ENCODE data around the gene GDAP1L1. TPM values are rescaled to one million over a fixed set of nuclear protein-coding genes. Genes with fewer than 3 reads are reported as not detected.

The GDAP1L1 gene
- total and polyA plus RNA-seq, 2 donors (not counting 3 experiments of a cell fraction or from before 2014, with no cell fraction given) = not detected

GRCh38 chr20:44204156-44204831, 42.8 kb upstream of the GDAP1L1 start:
- H2AFZ ChIP-seq (ENCODE audit: low read depth, low read length) = no peak overlapping the region
- peaks cover 28% of the 10 kb centered on the region for H3K4me1 ChIP-seq (ENCODE audit: control insufficient read depth, extremely low read depth, insufficient read depth, low read length)
- peaks cover 1% of the 10 kb centered on the region for H4K20me1 ChIP-seq (replicated peaks; ENCODE audit: control insufficient read depth, extremely low read depth, insufficient read depth, low read length)
- H3K27ac ChIP-seq (ENCODE audit: insufficient read depth, low read depth, low read length) = peak overlapping the region; percentile 95
- H3K9me1 ChIP-seq (replicated peaks; ENCODE audit: control insufficient read depth, extremely low read depth, insufficient read depth, low read length) = no peaks in the 10 kb centered on the region
- H3K36me3 ChIP-seq (ENCODE audit: control insufficient read depth in 2 of 2, extremely low read depth in 1 of 2, insufficient read depth in 2 of 2, low read length in 2 of 2) = peaks cover 3 to 24% of the 10 kb centered on the region in 2 experiments
- ChIA-PET POLR2A (interaction anchor here (0.6 kb wide), 1 partner anchor 145 kb away, joined by 5 read pairs; no protein-coding TSS in a partner anchor), CTCF (interaction anchor here (1.1 to 1.2 kb wide), 2 partner anchors 14 to 88 kb away, joined by 3 to 4 read pairs; no protein-coding TSS in a partner anchor)
- H3K9me3 ChIP-seq (replicated peaks; ENCODE audit: control insufficient read depth, insufficient read depth, low read length) = no peaks in the 10 kb centered on the region
- H3K27me3 ChIP-seq (ENCODE audit: control insufficient read depth in 2 of 2, insufficient read depth in 2 of 2, low read length in 2 of 2) = no peaks in the 10 kb centered on the region
- H3K79me2 ChIP-seq (ENCODE audit: control insufficient read depth, insufficient read depth, low read length) = peaks cover 66% of the 10 kb centered on the region
- H3K4me3 ChIP-seq (replicated peaks in 1 of 3; ENCODE audit: insufficient read depth in 1 of 3, low read depth in 1 of 3, low read length in 3 of 3) = no peak overlapping the region
- no TSS peak for BruUV-seq (replicated peaks)
- dilution Hi-C loops (cut with MboI; ENCODE audit: extremely low pct_ligation_motif_present, low sequenced_read_pairs) = no loop called here
- peak overlapping the region; percentile 43 for H3K4me2 ChIP-seq (ENCODE audit: insufficient read depth, low read length)
- DNase-seq (ENCODE audit: low read depth, low spot score) (peak; percentile 84), FAIRE-seq (peak; percentile 60)
- intact Hi-C loops (cut with micrococcal nuclease) = no loop called here
- TF ChIP-seq MYC (IDR thresholded peaks at IDR 0.05; ENCODE audit: low read depth, low read length) = no peak
- TF ChIP-seq POLR2A (IDR thresholded peaks at IDR 0.05; ENCODE audit: low read depth, low read length) = no peak
- peak; percentile 98 for TF ChIP-seq JUN (IDR thresholded peaks at IDR 0.05; ENCODE audit: borderline replicate concordance, insufficient read depth, insufficient read length, low read depth)
- no peak for TF ChIP-seq POLR2AphosphoS5 (IDR thresholded peaks at IDR 0.05; ENCODE audit: insufficient read depth, low read depth, low read length)
- TF ChIP-seq MAX (IDR thresholded peaks at IDR 0.05; ENCODE audit: insufficient read depth, insufficient read length) = no peak
- TF ChIP-seq FOS (IDR thresholded peaks at IDR 0.05; ENCODE audit: borderline replicate concordance, insufficient read depth, low read length) = peak; percentile 95
- peak overlapping the region; percentile 29 for H3K9ac ChIP-seq (replicated peaks; ENCODE audit: extremely low read depth, insufficient read depth, low read length)

- FAIRE-seq = no peak
- no peaks in the 10 kb centered on the region for H3K27me3 ChIP-seq (ENCODE audit: control insufficient read depth in 2 of 2, insufficient read depth in 2 of 2, low read length in 2 of 2)
- intact Hi-C loops (cut with micrococcal nuclease) = no loop called here
- POLR2A ChIA-PET = interaction anchor here (0.6 kb wide), 1 partner anchor 145 kb away, joined by 5 read pairs; no protein-coding TSS in a partner anchor
- no peak overlapping the region for H2AFZ ChIP-seq (ENCODE audit: low read depth, low read length)
- peaks cover 71% of the 10 kb centered on the region for H3K79me2 ChIP-seq (ENCODE audit: control insufficient read depth, insufficient read depth, low read length)
- no peaks in the 10 kb centered on the region for H3K9me1 ChIP-seq (replicated peaks; ENCODE audit: control insufficient read depth, extremely low read depth, insufficient read depth, low read length)
- no peak for DNase-seq (ENCODE audit: low read depth, low spot score)
- peak overlapping the region; percentile 32 for H3K4me2 ChIP-seq (ENCODE audit: insufficient read depth, low read length)
- peak overlapping the region; percentile 29 for H3K9ac ChIP-seq (replicated peaks; ENCODE audit: extremely low read depth, insufficient read depth, low read length)
- CTCF ChIA-PET = interaction anchor here (1.1 to 1.2 kb wide), 2 partner anchors 15 to 88 kb away, joined by 3 to 4 read pairs; no protein-coding TSS in a partner anchor
- BruUV-seq (replicated peaks) = no TSS peak
- peaks cover 2 to 24% of the 10 kb centered on the region in 2 experiments for H3K36me3 ChIP-seq (ENCODE audit: control insufficient read depth in 2 of 2, extremely low read depth in 1 of 2, insufficient read depth in 2 of 2, low read length in 2 of 2)
- peaks cover 32% of the 10 kb centered on the region for H3K4me1 ChIP-seq (ENCODE audit: control insufficient read depth, extremely low read depth, insufficient read depth, low read length)
- dilution Hi-C loops (cut with MboI; ENCODE audit: extremely low pct_ligation_motif_present, low sequenced_read_pairs) = no loop called here
- H4K20me1 ChIP-seq (replicated peaks; ENCODE audit: control insufficient read depth, extremely low read depth, insufficient read depth, low read length) = peaks cover 4% of the 10 kb centered on the region
- TF ChIP-seq FOS (IDR thresholded peaks at IDR 0.05; ENCODE audit: borderline replicate concordance, insufficient read depth, low read length) (no peak), CTCF (IDR thresholded peaks at IDR 0.05; ENCODE audit: extremely low read depth in 1 of 2, insufficient read depth in 1 of 2, low read depth in 1 of 2, low read length in 2 of 2) (no peak), EZH2 (IDR thresholded peaks at IDR 0.05; ENCODE audit: borderline replicate concordance, low read depth, low read length, severe bottlenecking) (no peak), POLR2A (IDR thresholded peaks at IDR 0.05; ENCODE audit: low read depth, low read length) (no peak), GATA2 (IDR thresholded peaks at IDR 0.05; ENCODE audit: insufficient read depth, insufficient read length, low read depth, low read length) (no peak), MYC (IDR thresholded peaks at IDR 0.05; ENCODE audit: low read depth, low read length) (no peak), POLR2AphosphoS5 (IDR thresholded peaks at IDR 0.05; ENCODE audit: insufficient read depth, low read depth, low read length) (no peak), MAX (IDR thresholded peaks at IDR 0.05; ENCODE audit: insufficient read depth, insufficient read length) (no peak), JUN (IDR thresholded peaks at IDR 0.05; ENCODE audit: borderline replicate concordance, insufficient read depth, insufficient read length, low read depth) (no peak)
- peak overlapping the region; percentile 95 for H3K27ac ChIP-seq (ENCODE audit: insufficient read depth, low read depth, low read length)
- H3K9me3 ChIP-seq (replicated peaks; ENCODE audit: control insufficient read depth, insufficient read depth, low read length) = no peaks in the 10 kb centered on the region
- no peak overlapping the region for H3K4me3 ChIP-seq (replicated peaks in 1 of 3; ENCODE audit: insufficient read depth in 1 of 3, low read depth in 1 of 3, low read length in 3 of 3)
Observed at GRCh38 chr20:44204832-44205215, 42.3 kb upstream of the GDAP1L1 start.
